ENCODE data around the gene PPRC1.

Gene PPRC1

DNA sequence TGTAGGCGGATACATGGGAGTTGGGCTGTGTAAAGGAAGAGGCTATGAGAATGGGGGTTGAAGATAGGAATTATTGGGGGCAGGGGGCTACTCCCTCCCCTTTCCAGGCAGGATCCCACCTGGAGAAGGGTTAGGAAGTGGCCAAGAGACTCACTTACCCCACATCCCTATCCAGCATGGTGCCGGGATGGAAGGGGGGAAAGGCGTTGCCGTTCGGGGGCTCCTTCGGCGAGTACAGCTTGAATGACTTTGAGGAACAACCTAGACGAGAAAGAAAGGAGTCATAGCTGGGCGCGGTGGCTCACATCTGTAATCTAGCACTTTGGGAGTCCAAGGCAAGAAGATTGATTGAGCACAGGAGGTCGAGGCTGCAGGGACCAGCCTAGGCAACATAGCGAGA is 21.6 kb upstream of the PPRC1 start:
- no peak overlapping the region for H2AFZ ChIP-seq (ENCODE audit: low read depth, low read length, severe bottlenecking)
- peaks cover 7% of the 10 kb centered on the region for H3F3A ChIP-seq (ENCODE audit: insufficient read depth)
- TF ChIP-seq, protein P1, sequence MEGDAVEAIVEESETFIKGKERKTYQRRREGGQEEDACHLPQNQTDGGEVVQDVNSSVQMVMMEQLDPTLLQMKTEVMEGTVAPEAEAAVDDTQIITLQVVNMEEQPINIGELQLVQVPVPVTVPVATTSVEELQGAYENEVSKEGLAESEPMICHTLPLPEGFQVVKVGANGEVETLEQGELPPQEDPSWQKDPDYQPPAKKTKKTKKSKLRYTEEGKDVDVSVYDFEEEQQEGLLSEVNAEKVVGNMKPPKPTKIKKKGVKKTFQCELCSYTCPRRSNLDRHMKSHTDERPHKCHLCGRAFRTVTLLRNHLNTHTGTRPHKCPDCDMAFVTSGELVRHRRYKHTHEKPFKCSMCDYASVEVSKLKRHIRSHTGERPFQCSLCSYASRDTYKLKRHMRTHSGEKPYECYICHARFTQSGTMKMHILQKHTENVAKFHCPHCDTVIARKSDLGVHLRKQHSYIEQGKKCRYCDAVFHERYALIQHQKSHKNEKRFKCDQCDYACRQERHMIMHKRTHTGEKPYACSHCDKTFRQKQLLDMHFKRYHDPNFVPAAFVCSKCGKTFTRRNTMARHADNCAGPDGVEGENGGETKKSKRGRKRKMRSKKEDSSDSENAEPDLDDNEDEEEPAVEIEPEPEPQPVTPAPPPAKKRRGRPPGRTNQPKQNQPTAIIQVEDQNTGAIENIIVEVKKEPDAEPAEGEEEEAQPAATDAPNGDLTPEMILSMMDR (IDR thresholded peaks at IDR 0.05; ENCODE audit: insufficient read depth, low read length, poor library complexity, severe bottlenecking) = no peak
- TF ChIP-seq EZH2phosphoT487 (conservative IDR thresholded peaks at IDR 0.05; ENCODE audit: low read length) = no peak
- H3K9me3 ChIP-seq (ENCODE audit: insufficient read depth, low read length) = no peaks in the 10 kb centered on the region
- no peaks in the 10 kb centered on the region for H3K27me3 ChIP-seq (ENCODE audit: low read length)
- H3K9ac ChIP-seq (ENCODE audit: low read length) = no peak overlapping the region
- H3K79me2 ChIP-seq (ENCODE audit: insufficient read depth, low read length) = peaks cover 40% of the 10 kb centered on the region
- H4K20me1 ChIP-seq (ENCODE audit: low read depth, low read length) = no peaks in the 10 kb centered on the region; the same call in 1 of the 2 replicates
- H3K9me2 ChIP-seq (replicated peaks; ENCODE audit: insufficient read depth, low read length) = no peaks in the 10 kb centered on the region
- H3K27ac ChIP-seq (ENCODE audit: low read depth, low read length) = no peak overlapping the region
- H3K36me3 ChIP-seq (ENCODE audit: low read length) = no peaks in the 10 kb centered on the region
- no peak overlapping the region for H3K4me3 ChIP-seq (ENCODE audit: insufficient read depth, low read length, poor library complexity, severe bottlenecking)
- H3K4me2 ChIP-seq (ENCODE audit: low read depth, low read length, poor library complexity, severe bottlenecking) = no peak overlapping the region

DNA sequence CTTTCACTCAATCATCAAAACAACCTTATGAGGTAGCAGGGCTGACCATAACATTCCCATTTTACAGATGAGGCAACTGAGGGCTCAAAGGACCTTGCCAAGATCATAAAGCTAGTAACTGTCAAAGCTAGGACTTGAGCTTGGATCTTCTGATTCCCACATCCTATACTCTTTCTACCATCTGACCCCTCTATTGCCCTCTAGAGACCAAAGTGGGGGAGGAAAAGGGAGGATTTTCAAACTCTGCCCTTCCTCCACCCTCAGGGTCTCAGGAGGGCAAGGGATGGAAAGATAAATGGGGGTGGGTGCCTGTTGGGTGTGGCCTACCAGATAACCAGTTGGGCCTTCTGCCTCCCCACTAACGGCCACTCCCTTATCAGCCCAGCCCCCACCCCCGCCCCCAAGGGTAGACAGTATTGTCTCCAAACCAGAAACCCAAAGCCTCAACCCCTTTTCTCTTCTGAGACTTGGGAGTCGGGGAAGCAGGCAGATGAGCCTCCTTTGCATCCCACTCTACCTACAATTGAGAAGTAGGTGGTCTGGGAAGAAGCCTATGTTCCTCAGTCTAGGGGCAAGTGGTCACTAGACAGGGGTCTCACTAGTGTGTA is 20.5 kb upstream of the PPRC1 start:
- H3K9me2 ChIP-seq (replicated peaks; ENCODE audit: insufficient read depth, low read length) = no peaks in the 10 kb centered on the region
- H3K4me2 ChIP-seq (ENCODE audit: low read depth, low read length, poor library complexity, severe bottlenecking) = no peak overlapping the region
- TF ChIP-seq, protein P1 (IDR thresholded peaks at IDR 0.05; ENCODE audit: insufficient read depth, low read length, poor library complexity, severe bottlenecking) = no peak
- no peak for TF ChIP-seq EZH2phosphoT487 (conservative IDR thresholded peaks at IDR 0.05; ENCODE audit: low read length)
- H3K79me2 ChIP-seq (ENCODE audit: insufficient read depth, low read length) = peaks cover 50% of the 10 kb centered on the region
- H2AFZ ChIP-seq (ENCODE audit: low read depth, low read length, severe bottlenecking) = no peak overlapping the region
- H3K27me3 ChIP-seq (ENCODE audit: low read length) = no peaks in the 10 kb centered on the region
- no peaks in the 10 kb centered on the region for H3K36me3 ChIP-seq (ENCODE audit: low read length)
- H3F3A ChIP-seq (ENCODE audit: insufficient read depth) = peaks cover 17% of the 10 kb centered on the region
- H4K20me1 ChIP-seq (ENCODE audit: low read depth, low read length) = no peaks in the 10 kb centered on the region; the same call in 1 of the 2 replicates
- H3K9me3 ChIP-seq (ENCODE audit: insufficient read depth, low read length) = no peaks in the 10 kb centered on the region
- no peak overlapping the region for H3K9ac ChIP-seq (ENCODE audit: low read length)
- H3K27ac ChIP-seq (ENCODE audit: low read depth, low read length) = no peak overlapping the region
- H3K4me3 ChIP-seq (ENCODE audit: insufficient read depth, low read length, poor library complexity, severe bottlenecking) = no peak overlapping the region

DNA sequence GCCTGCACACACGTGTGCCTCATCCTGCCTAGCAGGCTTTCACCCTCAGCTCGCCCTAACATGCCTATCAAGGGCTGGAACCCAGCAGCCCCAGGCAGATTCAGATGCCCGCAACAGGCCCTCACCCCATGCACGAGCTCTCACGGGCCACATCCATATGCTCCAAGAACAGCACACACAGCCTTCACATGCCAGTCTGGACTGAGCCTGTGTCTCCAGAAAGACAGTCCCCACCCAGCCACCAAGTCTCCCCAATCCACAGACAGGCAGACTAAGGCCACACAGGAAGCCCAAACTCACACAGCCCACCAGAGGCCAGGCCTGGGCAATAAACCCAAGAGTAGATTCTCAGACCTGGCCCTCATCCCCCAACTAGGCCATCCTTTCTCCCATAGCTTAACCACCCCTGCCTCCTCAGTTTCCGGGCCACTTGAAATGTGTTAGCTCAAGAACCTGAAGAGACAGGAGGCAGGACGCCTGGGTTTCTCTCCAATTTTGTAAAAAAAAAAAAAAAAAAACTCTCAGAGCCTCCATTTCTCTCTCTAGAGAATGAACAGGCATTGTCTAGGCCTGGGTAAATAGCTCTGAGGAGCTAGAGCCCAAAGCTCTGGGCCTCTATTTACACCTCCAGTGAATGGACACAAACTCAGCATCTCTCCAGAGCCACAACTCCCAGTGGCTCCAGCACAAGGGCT is 19.4 kb upstream of the PPRC1 start:
- Histone ChIP-seq H4K20me1 (ENCODE audit: low read depth, low read length) (no peaks in the 10 kb centered on the region; the same call in 1 of the 2 replicates), H3F3A (ENCODE audit: insufficient read depth) (peaks cover 27% of the 10 kb centered on the region), H3K9me2 (replicated peaks; ENCODE audit: insufficient read depth, low read length) (no peaks in the 10 kb centered on the region), H3K27me3 (ENCODE audit: low read length) (no peaks in the 10 kb centered on the region), H2AFZ (ENCODE audit: low read depth, low read length, severe bottlenecking) (no peak overlapping the region), H3K4me3 (ENCODE audit: insufficient read depth, low read length, poor library complexity, severe bottlenecking) (peak overlapping the region; percentile 67), H3K9me3 (ENCODE audit: insufficient read depth, low read length) (no peaks in the 10 kb centered on the region), H3K27ac (ENCODE audit: low read depth, low read length) (0 out of 2 replicates have a peak overlapping the region, but pooled peaks have one; percentile 3), H3K9ac (ENCODE audit: low read length) (peak overlapping the region; percentile 77), H3K79me2 (ENCODE audit: insufficient read depth, low read length) (peaks cover 56% of the 10 kb centered on the region), H3K4me2 (ENCODE audit: low read depth, low read length, poor library complexity, severe bottlenecking) (peak overlapping the region; percentile 93), H3K36me3 (ENCODE audit: low read length) (no peaks in the 10 kb centered on the region)
- TF ChIP-seq, protein P1 (IDR thresholded peaks at IDR 0.05; ENCODE audit: insufficient read depth, low read length, poor library complexity, severe bottlenecking) = no peak
- no peak for TF ChIP-seq EZH2phosphoT487 (conservative IDR thresholded peaks at IDR 0.05; ENCODE audit: low read length)
